AG04450 (cell line): Measurements from ENCODE around the gene ASPRV1. TPM values are rescaled to one million over a fixed set of nuclear protein-coding genes. Genes with fewer than 3 reads are reported as not detected.

Experiments used
- CTCF ChIA-PET: fragments of 300-600, 350-600 bp; formaldehyde crosslinking; extraction: SDS; loops from one replicate; lab custom pipeline; 2022; ENCODE audit warnings: antibody characterized with exemption, inconsistent platforms; lab: Charles Lee
- POLR2A ChIA-PET: fragments of 350-600 bp; formaldehyde crosslinking; extraction: SDS; loops from one replicate; lab custom pipeline; 2021; ENCODE audit warnings: antibody characterized with exemption, inconsistent platforms; lab: Yijun Ruan, JAX
- DNase-seq: peaks from one replicate; pipeline ENCODE4 v3.0.0-alpha.2; 2011; ENCODE audit warnings: low read depth, low spot score
- H3K27ac ChIP-seq: one replicate; pipeline ENCODE4 v1.5.1; 2012; ENCODE audit warnings: low read depth, low read length, control low read depth
- H3K27me3 ChIP-seq: one replicate; pipeline ENCODE4 v1.6.0; 2012; ENCODE audit warnings: low read length; ENCODE audit not compliant: control insufficient read depth, insufficient read depth
- H3K4me3 ChIP-seq: 2 replicates; pipeline ENCODE4 v1.5.1; 2011; ENCODE audit warnings: mild to moderate bottlenecking, low read depth, low read length, control low read depth
- H3K9me3 ChIP-seq: 2 replicates; pipeline ENCODE4 v1.5.1; 2012; ENCODE audit warnings: low read length; ENCODE audit not compliant: control insufficient read depth, insufficient read depth
- polyA plus RNA-seq: library from polyadenylated mRNA; depleted of rRNA; stranded (reverse); fragments of >200 nt; gene quantifications from 2 replicates; pipeline ENCODE4 v1.2.3, GENCODE V29; 2011
- TF ChIP-seq, protein P1 (sequence below): IDR thresholded peaks from 2 replicates; pipeline ENCODE4 v1.5.1; 2011; ENCODE audit warnings: low read depth, low read length, control low read depth, inconsistent platforms

The ASPRV1 gene
- polyA plus RNA-seq, 1 experiment, result 0.11 TPM

DNA sequence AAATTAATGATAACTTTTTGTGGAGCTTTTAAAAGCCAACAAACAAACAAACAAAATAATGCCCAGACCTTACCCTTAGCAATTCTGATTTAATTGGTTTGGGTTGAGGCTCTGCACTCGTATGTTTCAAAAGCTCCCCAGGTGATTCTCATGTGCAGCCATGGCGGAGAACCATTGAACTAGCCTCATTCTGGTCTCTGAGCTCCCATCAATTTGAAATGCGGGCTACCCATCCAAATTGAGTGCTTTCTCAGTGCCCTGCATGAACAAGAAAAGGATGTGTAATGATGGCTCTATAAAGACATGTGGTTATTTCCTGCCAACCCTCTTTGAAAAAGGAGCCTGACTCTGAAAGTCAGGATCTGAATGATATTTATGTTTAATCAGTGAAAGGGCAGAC lies 38.3 kb downstream of the ASPRV1 start:
- ChIA-PET POLR2A (interaction anchor here (0.8 to 1.2 kb wide), 2 partner anchors 8 to 147 kb away, joined by 3 to 5 read pairs; partner anchors contain the start of gene MXD1), CTCF (interaction anchor here (0.9 to 1.7 kb wide), 2 partner anchors 11 to 146 kb away, joined by 3 to 5 read pairs; no protein-coding TSS in a partner anchor)
- TF ChIP-seq, protein P1, sequence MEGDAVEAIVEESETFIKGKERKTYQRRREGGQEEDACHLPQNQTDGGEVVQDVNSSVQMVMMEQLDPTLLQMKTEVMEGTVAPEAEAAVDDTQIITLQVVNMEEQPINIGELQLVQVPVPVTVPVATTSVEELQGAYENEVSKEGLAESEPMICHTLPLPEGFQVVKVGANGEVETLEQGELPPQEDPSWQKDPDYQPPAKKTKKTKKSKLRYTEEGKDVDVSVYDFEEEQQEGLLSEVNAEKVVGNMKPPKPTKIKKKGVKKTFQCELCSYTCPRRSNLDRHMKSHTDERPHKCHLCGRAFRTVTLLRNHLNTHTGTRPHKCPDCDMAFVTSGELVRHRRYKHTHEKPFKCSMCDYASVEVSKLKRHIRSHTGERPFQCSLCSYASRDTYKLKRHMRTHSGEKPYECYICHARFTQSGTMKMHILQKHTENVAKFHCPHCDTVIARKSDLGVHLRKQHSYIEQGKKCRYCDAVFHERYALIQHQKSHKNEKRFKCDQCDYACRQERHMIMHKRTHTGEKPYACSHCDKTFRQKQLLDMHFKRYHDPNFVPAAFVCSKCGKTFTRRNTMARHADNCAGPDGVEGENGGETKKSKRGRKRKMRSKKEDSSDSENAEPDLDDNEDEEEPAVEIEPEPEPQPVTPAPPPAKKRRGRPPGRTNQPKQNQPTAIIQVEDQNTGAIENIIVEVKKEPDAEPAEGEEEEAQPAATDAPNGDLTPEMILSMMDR, result no peak
- Histone ChIP-seq H3K4me3 (no peak overlapping the region), H3K27ac (no peak overlapping the region), H3K27me3 (no peaks in the 10 kb centered on the region), H3K9me3 (no peaks in the 10 kb centered on the region)
- DNase-seq, result no peak

DNA sequence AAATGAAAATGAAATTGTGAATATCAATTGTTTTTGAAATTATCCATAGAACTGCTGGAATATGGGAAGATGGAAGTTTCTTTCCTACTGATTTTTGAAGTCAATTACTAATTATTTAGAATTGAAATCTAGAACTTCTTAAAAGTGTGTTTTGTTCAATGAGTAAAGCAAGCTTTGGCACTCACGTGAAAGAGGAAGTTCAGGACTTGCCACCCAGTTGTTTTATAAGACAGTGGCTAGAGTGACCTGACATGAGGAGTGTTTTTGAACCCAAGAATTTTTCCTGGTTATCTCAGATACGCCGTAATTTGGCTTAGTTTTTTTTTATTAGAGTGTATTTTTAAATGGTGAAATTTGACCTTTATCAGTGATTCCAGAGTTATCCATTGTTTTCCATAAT lies 43.0 kb downstream of the ASPRV1 start:
- no peak overlapping the region for H3K4me3 ChIP-seq
- TF ChIP-seq, protein P1, result no peak
- H3K27ac ChIP-seq, result no peak overlapping the region
- H3K27me3 ChIP-seq, result no peaks in the 10 kb centered on the region
- POLR2A ChIA-PET, result interaction anchor here (0.6 to 0.7 kb wide), 2 partner anchors 169 to 224 kb away, joined by 4 read pairs; no protein-coding TSS in a partner anchor
- no peak for DNase-seq
- no peaks in the 10 kb centered on the region; the same call in 1 of the 2 replicates for H3K9me3 ChIP-seq
- CTCF ChIA-PET, result interaction anchor here (1.0 kb wide), 1 partner anchor 38 kb away, joined by 3 read pairs; no protein-coding TSS in a partner anchor

DNA sequence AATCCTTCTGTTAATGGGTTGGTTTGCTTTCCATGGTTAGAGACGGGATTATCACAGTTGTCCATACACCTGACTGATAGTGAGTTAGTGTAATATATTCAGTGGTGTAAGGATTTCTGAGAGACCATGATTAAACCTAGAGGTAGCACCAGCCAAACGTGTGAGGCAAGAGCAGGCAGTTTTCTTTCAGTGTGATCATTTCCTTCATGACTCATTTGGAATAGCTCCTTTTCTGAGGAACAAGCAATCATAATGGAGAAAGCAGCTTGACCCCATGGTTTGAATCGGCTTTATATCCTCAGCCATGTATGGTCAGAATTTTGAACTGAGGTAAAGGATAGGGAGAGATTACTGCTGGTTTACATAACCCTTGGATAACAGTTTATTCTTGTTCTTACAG lies 43.6 kb downstream of the ASPRV1 start:
- ChIA-PET CTCF (interaction anchor here (0.6 to 2.5 kb wide), 5 partner anchors 38 to 401 kb away, joined by 3 to 12 read pairs (median 3); no protein-coding TSS in a partner anchor), POLR2A (interaction anchor here (0.6 to 0.7 kb wide), 2 partner anchors 169 to 224 kb away, joined by 4 read pairs; no protein-coding TSS in a partner anchor)
- TF ChIP-seq, protein P1, result no peak
- Histone ChIP-seq H3K27ac (peak overlapping the region; percentile 39), H3K9me3 (no peaks in the 10 kb centered on the region; the same call in 1 of the 2 replicates), H3K4me3 (no peak overlapping the region), H3K27me3 (no peaks in the 10 kb centered on the region)
- DNase-seq, result peak; percentile 53

DNA sequence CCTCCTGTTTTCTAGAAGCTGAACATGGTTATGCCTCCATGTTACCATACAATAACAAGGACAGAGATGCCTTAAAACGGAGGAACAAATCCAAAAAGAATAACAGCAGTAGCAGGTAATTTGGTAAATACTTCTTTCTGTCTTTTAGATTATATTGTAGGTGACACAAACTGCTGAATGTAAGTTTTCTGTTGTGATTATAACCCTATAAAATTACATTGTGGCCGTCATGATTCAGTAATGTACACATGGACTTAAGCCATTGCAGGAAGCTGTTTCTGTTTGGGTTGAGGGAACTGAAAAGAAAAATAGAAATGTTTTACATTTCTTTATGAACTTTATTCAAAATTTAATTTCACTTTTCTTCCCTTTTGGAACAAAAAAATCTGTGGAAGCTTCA lies 45.3 kb downstream of the ASPRV1 start:
- TF ChIP-seq, protein P1, result no peak
- peak overlapping the region; percentile 78 for H3K4me3 ChIP-seq
- no peaks in the 10 kb centered on the region; the same call in 1 of the 2 replicates for H3K9me3 ChIP-seq
- H3K27me3 ChIP-seq, result no peaks in the 10 kb centered on the region
- POLR2A ChIA-PET, result interaction anchor here (0.6 to 0.9 kb wide), 2 partner anchors 155 to 220 kb away, joined by 3 to 4 read pairs; no protein-coding TSS in a partner anchor
- CTCF ChIA-PET, result interaction anchor here (1.1 to 2.5 kb wide), 2 partner anchors 155 to 227 kb away, joined by 4 to 12 read pairs; no protein-coding TSS in a partner anchor
- no peak for DNase-seq
- H3K27ac ChIP-seq, result no peak overlapping the region
